Activated T-cell treated with anti-CD3 and anti-CD28 coated beads for 48 hours (primary cell): Measurements from ENCODE around the gene SHH.
"Not testable (repeated sequence)": the region's sequence is repeated elsewhere in the genome, so short reads cannot be mapped to it uniquely, and the experiment has no call there.

ENCODE experiments used
- DNase-seq: peaks from one replicate; pipeline ENCODE4 v3.0.0-alpha.2; 2020; ENCODE audit warnings: low read depth

Gene SHH

GRCh38 chr7:155842496-155843265, 30.4 kb upstream of the SHH start:
- no peak for DNase-seq

- DNase-seq = no peak
Measured at GRCh38 chr7:155840909-155841308, 28.6 kb upstream of the SHH start.

- DNase-seq = no peak
Measured at GRCh38 chr7:155840262-155840885, 28.1 kb upstream of the SHH start.

GRCh38 chr7:155839461-155839860, 27.2 kb upstream of the SHH start:
- no peak for DNase-seq

GRCh38 chr7:155838312-155838711, 26.0 kb upstream of the SHH start:
- not testable (repeated sequence) for DNase-seq

GRCh38 chr7:155837126-155837479, 24.8 kb upstream of the SHH start:
- no peak for DNase-seq

- no peak for DNase-seq
Measured at GRCh38 chr7:155836216-155837125, 24.2 kb upstream of the SHH start.

- no peak for DNase-seq
Measured at GRCh38 chr7:155835446-155836215, 23.4 kb upstream of the SHH start.

- DNase-seq = no peak
Measured at GRCh38 chr7:155834486-155835048, 22.3 kb upstream of the SHH start.

- no peak for DNase-seq
Measured at GRCh38 chr7:155833651-155834050, 21.4 kb upstream of the SHH start.

GRCh38 chr7:155832581-155832981, 20.3 kb upstream of the SHH start:
- no peak for DNase-seq

GRCh38 chr7:155831807-155832524, 19.7 kb upstream of the SHH start:
- no peak for DNase-seq

GRCh38 chr7:155830961-155831806, 18.9 kb upstream of the SHH start:
- DNase-seq = no peak

- no peak for DNase-seq
Measured at GRCh38 chr7:155829796-155830470, 17.7 kb upstream of the SHH start.

GRCh38 chr7:155825336-155825735, 13.1 kb upstream of the SHH start:
- DNase-seq = no peak

GRCh38 chr7:155824227-155824886, 12.1 kb upstream of the SHH start:
- DNase-seq = no peak

GRCh38 chr7:155821851-155822250, 9.6 kb upstream of the SHH start:
- DNase-seq = no peak

GRCh38 chr7:155820788-155821187, 8.5 kb upstream of the SHH start:
- DNase-seq = no peak

GRCh38 chr7:155820246-155820645, 8.0 kb upstream of the SHH start:
- no peak for DNase-seq
